COLO668 (cell line): Measurements from ENCODE around the gene ADM.

ENCODE experiments used
- DNase-seq: peaks from one replicate; lab custom pipeline; 2025; ENCODE audit not compliant: unreplicated experiment; lab: John Stamatoyannopoulos, UW

Gene ADM

DNA sequence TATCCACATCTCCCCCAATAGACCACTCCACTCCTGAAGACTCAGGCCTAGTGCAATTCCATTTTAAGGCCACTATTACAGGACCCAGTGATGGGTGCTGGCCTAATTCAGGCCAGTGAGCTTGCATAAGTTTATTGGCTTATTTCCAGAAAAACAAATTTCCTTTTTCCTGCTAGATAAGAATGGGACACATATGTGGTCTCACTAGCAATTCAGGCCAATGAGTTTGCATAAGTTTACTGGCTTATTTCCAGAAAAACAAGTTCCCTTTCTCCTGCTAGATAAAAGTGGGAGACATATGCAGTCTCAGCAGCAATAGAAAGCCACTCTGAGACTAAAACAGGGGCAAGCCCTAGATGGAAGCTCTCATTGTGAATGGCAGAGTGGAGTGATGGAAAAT, 22.4 kb downstream of the ADM start:
- DNase-seq, result no peak

- DNase-seq, result no peak
Observed at GRCh38 chr11:10328314-10329098, 23.6 kb downstream of the ADM start.

- DNase-seq, result no peak
Observed at GRCh38 chr11:10329356-10329755, 24.5 kb downstream of the ADM start.

- no peak for DNase-seq
Observed at GRCh38 chr11:10329935-10330334, 25.1 kb downstream of the ADM start.

DNA sequence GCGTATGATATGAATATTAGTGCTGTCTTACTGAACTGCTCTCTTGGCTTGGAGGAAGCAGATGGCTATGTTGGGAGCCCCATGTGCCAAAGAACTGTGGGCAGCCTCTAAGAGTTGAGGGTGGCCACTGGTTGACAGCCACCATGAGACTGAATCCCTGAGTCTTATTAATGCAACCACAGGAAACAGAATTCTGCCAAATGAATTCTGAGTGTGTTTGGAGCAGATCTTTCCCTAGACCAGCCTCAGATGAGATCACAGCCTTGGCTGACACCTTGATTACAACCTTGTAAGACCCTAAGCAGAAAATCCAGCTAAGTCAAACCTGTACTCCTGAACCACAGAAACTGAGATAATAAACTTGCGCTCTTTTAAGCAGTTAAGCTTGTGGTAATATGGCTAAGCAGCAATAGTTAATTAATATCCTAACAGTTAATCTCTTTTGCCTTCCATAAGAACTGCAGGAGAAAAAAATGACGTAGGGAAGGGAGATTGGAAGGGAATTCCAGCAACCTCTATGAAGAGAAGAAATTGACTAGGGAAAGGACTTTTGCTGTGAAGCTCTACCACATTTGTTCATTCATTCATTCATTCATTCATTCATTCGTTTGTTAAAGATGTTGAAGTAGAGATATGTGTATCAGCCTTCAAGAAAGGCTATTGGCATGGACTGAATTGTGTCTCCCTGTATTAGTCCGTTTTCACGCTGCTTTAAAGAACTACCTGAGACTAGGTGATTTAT, 26.8 kb downstream of the ADM start:
- DNase-seq, result no peak

- DNase-seq, result no peak
Observed at GRCh38 chr11:10333490-10333889, 28.6 kb downstream of the ADM start.

- no peak for DNase-seq
Observed at GRCh38 chr11:10338287-10338686, 33.4 kb downstream of the ADM start.

DNA sequence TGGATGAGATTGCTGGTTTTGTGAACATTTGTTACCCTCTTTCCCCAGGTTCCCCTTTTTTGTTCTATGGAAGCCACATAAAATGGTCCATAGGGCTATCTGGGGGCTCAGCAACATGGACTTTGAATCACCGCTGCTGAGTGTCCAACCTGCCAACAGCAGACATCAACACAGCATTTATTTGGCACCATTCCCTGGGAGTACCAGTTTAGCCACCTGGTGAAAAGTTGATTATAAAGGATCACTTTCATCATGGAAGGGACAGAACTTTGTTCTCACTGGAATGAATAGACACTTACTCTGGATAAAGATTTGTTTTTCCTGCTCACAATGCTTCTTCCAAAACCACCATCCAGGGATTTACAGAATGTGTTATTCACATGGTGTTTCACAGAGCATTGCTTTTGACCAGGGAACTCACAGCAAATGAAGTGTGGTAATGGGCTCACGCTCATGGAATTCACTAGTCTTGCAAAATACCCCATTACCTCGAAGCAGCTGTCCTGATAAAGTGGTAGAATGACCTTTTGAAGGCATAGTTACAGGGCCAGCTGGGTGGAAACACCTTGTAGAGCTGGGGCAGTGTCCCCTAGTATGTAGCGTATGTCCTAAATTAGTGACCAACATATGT, 43.9 kb downstream of the ADM start:
- DNase-seq, result no peak

DNA sequence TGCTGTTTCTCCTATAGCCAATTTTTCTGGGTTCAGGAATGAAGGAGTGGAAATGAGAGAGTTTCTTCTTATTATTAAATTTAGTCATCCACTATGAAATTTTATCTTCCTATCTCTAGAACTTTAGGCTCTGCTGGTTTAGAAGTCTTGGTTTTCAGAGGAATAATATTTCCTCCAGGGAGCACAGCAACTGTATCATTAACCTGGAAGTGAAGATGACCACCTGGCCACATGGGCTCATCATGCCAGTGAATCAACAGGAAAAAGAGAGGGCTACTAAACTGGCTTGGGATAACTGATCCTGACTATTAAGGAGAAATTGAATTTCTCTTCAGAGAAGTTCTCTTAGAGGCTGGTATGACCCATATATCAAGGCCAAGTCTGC, 44.4 kb downstream of the ADM start:
- no peak for DNase-seq

GRCh38 chr11:10349806-10350205, 44.9 kb downstream of the ADM start:
- no peak for DNase-seq

- no peak for DNase-seq
Observed at GRCh38 chr11:10350334-10350733, 45.5 kb downstream of the ADM start.

DNA sequence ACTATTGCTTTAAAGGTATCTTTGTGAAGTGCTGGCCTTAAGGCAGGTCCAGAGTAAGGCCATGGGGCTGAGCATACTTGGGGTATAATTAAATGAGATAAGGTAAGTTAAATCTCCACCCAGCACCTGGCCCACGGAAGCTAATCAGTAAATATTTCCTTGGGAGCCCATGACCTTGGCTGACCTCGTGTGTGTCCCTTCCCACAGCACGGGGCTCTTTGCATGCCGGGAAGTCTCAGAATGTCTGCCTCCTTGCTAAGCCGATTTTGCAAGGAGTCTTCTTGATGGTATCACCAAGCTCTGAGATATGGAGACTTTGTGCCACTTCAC, 46.5 kb downstream of the ADM start:
- DNase-seq, result peak; percentile 78

DNA sequence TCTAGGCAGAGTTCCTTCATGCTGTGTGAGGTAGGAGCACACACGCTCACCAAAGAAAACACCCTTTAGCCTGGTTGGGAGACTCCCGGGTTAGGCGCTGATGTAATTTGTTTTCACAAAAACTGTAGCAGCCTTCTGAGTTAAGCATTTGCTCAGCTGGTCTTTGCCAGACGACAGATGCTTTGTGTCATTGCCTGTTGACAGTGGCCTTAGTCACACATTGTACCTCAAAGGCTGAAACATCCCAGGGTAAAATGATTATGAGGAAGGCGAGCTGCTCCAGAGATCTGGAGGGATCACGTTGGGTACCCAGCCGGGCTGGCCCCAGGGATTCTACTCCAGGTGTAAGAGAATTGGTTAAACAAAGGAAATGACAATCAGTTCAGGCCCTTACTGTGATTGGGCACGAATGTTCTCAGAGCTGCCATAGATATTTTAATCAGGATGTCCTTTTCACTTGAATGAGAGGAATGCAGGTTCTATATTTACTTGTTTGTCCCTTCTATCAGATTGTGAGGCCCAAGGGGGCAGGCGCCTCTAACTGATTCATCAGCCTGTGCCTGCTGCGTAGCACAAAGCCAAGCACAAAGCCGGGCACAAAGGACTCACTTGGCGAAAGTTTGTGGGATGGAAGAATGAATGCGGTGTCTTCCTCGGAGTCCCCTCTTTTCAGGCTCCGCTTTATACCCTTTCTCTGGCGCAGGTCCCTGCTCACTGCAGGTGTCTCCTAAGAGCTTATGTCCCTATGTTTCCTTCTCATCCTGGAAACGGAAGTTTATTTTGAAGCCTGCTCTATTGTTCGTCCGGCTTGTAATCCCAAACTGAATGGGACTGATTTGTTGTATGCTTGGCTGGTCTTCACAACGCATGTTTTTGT, 47.1 kb downstream of the ADM start:
- DNase-seq, result peak; percentile 84

DNA sequence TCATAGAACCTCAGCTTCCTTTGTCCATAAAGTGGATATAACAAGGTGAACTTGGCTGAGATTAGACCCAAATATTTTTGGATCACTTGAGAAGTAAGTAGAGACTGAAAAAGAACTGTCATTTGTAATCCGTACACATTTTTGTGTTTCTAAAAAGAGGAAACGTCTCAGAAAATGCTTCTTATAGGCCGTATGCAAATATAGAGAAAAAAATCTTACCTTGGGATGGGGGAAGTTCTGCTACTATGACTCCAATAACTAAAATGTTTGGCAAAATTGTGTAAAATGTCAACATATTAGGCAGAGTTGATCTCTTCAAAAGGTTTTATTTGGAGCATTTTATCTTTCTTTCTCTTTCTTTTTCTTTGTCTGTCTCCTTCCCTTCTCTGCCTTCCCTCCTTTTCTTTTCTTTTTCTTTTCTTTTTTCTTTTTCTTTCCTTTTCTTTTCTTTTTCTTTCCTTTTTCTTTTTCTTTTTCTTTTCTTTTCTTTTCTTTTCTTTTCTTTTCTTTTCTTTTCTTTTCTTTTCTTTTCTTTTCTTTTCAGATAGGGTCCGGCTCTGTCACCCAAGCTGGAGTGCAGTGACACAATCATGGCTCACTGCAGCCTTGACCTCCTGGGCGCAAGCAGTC, 48.2 kb downstream of the ADM start:
- DNase-seq, result no peak

DNA sequence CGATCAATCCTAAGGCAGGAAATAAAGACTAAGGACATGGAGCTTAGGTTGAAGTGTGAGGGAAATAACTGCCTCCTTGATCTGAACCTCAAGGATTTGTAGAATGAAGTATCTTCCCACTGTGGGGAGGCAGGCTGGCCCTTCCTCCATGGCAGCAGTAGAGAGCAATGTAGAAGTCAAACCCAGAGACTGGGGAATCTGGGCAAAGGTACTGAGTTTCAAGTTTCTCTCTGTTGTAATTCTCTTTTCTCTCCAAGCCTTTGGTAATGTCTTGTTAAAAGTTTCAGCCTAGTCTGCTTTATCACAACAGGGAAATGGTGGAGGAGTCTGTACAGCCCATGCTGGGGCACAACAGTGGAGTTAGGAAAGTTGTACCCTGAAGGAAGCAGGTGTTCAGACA, 49.5 kb downstream of the ADM start:
- DNase-seq, result no peak

- no peak for DNase-seq
Observed at GRCh38 chr11:10355257-10355661, 50.4 kb downstream of the ADM start.

DNA sequence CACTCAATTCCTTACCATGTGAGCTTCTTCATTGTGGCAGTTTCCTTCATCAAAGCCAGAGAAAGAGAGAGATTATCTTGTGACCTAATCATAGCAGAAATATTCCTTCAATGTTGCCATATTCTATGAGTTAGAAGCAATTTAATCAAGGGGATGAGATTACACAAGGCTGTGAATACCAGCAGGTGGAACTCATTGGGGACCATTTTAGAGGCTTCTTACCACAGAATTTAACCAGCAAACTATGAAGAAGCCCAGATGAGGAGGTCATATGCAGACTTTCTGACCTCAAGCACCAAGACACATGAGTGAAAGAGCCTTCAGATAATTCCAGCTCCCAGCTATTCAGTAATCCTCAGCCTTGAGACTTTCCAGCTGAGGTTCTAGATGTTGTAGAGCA, 51.3 kb downstream of the ADM start:
- DNase-seq, result no peak
